Cardiac fibroblast (primary cell): ENCODE data around the gene TBC1D22B.

ENCODE experiments used
- DNase-seq, 2 donors: peaks; one replicate each; pipeline versions ENCODE4 v3.0.0 to v3.0.0-alpha.2; 2010; ENCODE audit warnings: low read depth in 2 of 2
- H3K4me3 ChIP-seq, 2 donors: replicated peaks in 1 of 2; 1 replicate in 1 of 2; 2 replicates in 1 of 2; pipeline ENCODE4 v1.5.1; 2011; ENCODE audit warnings: low read depth in 2 of 2, low read length in 2 of 2, mild to moderate bottlenecking in 2 of 2, moderate library complexity in 1 of 2
- TF ChIP-seq, protein P1 (sequence below): IDR thresholded peaks from one replicate; pipeline ENCODE4 v1.5.1; 2011; ENCODE audit warnings: low read depth, mild to moderate bottlenecking, low read length, inconsistent platforms

TBC1D22B gene

DNA sequence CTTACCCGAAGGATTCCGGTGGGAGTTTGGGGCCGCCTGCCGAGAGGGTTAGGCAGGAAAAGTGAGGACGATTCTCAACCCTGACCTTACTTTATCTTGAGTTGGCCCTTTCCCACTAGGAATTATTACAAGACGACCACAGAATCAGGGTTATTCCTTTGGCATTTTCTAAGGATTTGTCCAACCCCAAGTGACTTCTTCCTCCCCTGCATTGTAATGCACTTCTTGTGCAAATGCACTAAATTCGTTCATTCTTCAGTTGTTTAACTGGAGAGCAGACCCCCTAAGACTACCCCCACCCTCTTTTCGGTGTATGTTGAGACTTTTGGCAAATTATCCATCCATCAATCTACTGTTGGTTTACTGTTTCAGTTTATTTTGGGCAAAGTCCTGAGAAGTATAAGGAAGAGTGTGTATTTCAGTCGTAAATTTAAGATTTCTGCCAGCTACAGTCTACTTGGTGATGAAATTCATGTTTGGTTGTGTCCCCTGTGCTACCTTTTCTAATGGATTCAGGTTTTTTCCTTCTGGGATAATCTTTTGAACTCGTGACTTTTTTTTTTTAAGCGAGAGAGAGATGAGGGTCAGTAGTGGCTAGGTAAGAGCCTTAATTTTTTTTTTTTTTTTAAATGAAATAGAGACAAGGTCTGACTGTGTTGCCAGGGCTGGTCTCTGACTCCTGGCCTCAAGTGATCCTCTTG is 983 bp downstream of the TBC1D22B start:
- DNase-seq, result no peak
- peak overlapping the region; percentile 79 to 98 for H3K4me3 ChIP-seq
- TF ChIP-seq, protein P1, sequence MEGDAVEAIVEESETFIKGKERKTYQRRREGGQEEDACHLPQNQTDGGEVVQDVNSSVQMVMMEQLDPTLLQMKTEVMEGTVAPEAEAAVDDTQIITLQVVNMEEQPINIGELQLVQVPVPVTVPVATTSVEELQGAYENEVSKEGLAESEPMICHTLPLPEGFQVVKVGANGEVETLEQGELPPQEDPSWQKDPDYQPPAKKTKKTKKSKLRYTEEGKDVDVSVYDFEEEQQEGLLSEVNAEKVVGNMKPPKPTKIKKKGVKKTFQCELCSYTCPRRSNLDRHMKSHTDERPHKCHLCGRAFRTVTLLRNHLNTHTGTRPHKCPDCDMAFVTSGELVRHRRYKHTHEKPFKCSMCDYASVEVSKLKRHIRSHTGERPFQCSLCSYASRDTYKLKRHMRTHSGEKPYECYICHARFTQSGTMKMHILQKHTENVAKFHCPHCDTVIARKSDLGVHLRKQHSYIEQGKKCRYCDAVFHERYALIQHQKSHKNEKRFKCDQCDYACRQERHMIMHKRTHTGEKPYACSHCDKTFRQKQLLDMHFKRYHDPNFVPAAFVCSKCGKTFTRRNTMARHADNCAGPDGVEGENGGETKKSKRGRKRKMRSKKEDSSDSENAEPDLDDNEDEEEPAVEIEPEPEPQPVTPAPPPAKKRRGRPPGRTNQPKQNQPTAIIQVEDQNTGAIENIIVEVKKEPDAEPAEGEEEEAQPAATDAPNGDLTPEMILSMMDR, result no peak

DNA sequence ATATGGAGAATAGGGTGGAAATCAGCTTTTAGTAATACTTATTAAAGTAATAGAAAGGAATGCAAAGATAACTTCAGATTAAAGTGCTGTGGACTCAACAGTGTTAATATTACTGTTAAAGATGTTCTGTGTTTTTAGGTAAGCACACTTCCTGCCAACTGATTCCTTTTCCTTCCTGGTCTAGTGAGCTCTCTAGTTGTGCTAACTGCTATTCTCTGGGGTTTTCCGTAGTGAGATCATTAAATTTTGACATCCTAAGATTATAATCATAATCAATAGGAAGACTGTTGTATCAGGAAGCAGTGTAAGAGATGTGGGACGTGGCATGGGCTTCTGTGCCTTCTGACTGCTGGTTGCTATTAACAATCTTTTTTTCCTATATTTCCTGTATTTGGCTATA is 1.6 kb downstream of the TBC1D22B start:
- TF ChIP-seq, protein P1, result no peak
- peak in 1 of 2 donors; percentile 48 for DNase-seq
- H3K4me3 ChIP-seq, result peak overlapping the region in 1 of 2 donors; percentile 79

DNA sequence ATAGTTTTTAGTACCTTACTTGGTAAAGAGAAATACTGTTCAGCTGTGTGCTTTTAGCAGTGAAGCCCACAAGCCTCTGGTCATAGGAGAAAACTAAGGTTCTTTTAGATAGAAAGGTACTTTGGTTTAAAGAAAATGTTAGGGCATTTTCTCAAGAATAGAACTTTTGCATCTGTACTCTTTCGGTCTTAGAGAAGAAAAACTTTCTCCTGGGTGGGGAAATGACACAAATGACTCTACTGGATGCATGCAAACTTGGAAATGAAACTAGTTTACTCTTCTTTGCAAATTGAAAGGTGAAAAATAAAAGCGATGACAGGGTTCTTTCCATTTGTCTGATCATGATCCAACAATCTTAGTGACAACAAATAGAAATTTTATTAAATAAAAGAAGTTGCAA is 2.5 kb downstream of the TBC1D22B start:
- no peak for DNase-seq
- TF ChIP-seq, protein P1, result no peak
- no peak overlapping the region for H3K4me3 ChIP-seq

DNA sequence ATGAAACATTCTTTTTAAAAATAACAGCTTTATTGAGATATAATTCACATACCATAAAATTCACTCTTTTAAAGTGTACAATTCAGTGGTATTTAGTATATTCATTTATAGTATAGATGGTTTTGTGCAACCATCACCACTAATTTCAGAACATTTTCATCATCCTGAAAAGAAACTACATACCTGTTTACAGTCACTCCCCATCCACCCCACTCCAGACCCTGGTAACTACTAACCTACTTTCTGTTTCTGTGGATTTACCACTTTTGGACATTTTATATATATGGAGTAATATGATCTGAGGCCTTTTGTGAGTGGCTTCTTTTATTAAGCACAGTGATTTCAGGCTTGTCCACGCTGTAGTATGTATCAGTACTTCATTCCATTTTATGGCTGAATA is 2.9 kb downstream of the TBC1D22B start:
- TF ChIP-seq, protein P1, result no peak
- no peak overlapping the region for H3K4me3 ChIP-seq
- DNase-seq, result no peak

DNA sequence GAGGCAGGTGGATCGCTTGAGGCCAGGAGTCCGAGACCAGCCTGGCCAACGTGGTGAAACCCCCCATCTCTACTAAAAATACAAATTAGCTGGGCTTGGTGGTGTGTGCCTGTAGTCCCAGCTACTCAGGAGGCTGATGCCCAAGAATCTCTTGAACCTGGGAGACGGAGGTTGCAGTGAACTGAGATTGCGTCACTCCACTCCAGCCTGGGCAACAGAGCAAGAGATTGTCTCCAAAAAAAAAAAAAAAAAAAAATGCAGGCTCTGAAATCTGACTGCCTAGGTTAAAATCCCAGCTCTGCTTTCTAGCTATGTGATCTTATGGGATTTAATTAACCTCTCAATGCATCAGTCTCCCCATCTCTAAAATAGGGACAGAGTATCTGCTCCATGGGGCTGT is 3.6 kb downstream of the TBC1D22B start:
- TF ChIP-seq, protein P1, result no peak
- no peak overlapping the region for H3K4me3 ChIP-seq

DNA sequence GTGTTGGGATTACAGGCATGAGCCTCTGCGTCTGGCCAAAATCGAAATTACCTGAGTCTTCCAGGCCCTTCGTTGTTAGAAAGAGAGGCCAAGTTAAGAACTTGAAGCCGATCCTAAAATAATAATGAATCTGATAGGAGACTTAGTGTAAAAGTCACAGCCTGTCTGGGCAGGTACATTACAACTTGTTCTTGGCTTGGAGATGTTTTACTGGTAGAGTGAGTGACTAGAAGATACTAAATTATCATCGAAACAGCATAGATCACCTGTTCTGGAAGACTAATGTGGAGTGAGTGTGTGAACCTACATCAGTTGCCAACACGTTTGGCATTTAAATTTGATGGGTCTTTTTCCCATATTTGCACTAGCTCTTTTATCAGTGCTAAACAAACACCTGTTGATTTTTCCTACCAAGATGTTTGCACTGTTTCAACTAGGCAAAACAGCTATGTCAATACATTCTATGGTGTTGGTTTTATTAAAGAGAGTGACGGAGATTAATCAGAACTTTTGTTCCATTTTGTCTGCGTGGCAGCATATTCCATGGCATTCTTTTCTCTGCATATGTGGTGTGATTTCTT is 5.0 kb downstream of the TBC1D22B start:
- no peak for DNase-seq
- TF ChIP-seq, protein P1, result no peak

More for the DNA sequence above, 3.6 kb downstream of the TBC1D22B start:
- DNase-seq, result no peak

More for the DNA sequence above, 5.0 kb downstream of the TBC1D22B start:
- no peak overlapping the region for H3K4me3 ChIP-seq
